ENCODE measurements around the gene CENATAC.
A peak's percentile ranks its signal among the peaks of the same experiment; 100 is the strongest.

The CENATAC gene

GRCh38 chr11:119029340-119030028 is 31.5 kb downstream of the CENATAC start:
- Histone ChIP-seq H3K79me1 (replicated peaks; ENCODE audit: low read length, poor library complexity, severe bottlenecking) (peaks cover 32% of the 10 kb centered on the region), H2BK5ac (ENCODE audit: low read depth, low read length, poor library complexity, severe bottlenecking) (peak overlapping the region; percentile 24), H3K27me3 (ENCODE audit: control insufficient read depth in 1 of 2, insufficient read depth in 1 of 2, low read length in 2 of 2) (no peaks in the 10 kb centered on the region), H3K9me3 (ENCODE audit: control insufficient read depth, low read length) (no peaks in the 10 kb centered on the region), H2AK5ac (ENCODE audit: low read length, severe bottlenecking) (peak overlapping the region; percentile 98), H3K4me1 (ENCODE audit: control insufficient read depth, insufficient read depth, low read depth, low read length) (peaks cover 41% of the 10 kb centered on the region), H3K4me2 (ENCODE audit: low read length, poor library complexity, severe bottlenecking) (peak overlapping the region; percentile 88), H4K91ac (ENCODE audit: low read length) (peak overlapping the region; percentile 46), H3K14ac (ENCODE audit: low read length in 2 of 2) (no peak overlapping the region), H3K18ac (ENCODE audit: low read depth in 1 of 2, low read length in 2 of 2) (no peak overlapping the region), H2AFZ (ENCODE audit: low read depth, low read length) (no peak overlapping the region), H3K4me3 (ENCODE audit: insufficient read depth in 1 of 2, low read depth in 1 of 2, low read length in 2 of 2) (peak overlapping the region; percentile 7 to 95), H2BK12ac (ENCODE audit: low read length in 2 of 2) (peak overlapping the region in 1 of 2 experiments; percentile 60), H3K23ac (ENCODE audit: low read length in 2 of 2) (no peak overlapping the region), H3K4ac (ENCODE audit: low read depth in 1 of 2, low read length in 2 of 2) (peak overlapping the region in 1 of 2 experiments; percentile 26), H2BK15ac (ENCODE audit: low read depth, poor library complexity, severe bottlenecking) (no peak overlapping the region), H3K36me3 (ENCODE audit: control insufficient read depth in 1 of 2, insufficient read depth in 2 of 2, low read depth in 1 of 2, low read length in 2 of 2) (peaks cover 24 to 38% of the 10 kb centered on the region in 2 experiments), H4K8ac (ENCODE audit: low read length) (no peak overlapping the region), H3K27ac (ENCODE audit: low read length, poor library complexity, severe bottlenecking) (peak overlapping the region; percentile 93), H2BK120ac (ENCODE audit: low read depth, low read length) (peak overlapping the region; percentile 29), H3K9ac (ENCODE audit: low read length) (peak overlapping the region; percentile 85)
- DNase-seq = peak; percentile 44
- 38% methylated on average over 10 of the region's 10 CpGs for WGBS

- Histone ChIP-seq H4K8ac (ENCODE audit: low read length) (no peak overlapping the region), H2AK5ac (ENCODE audit: low read length, severe bottlenecking) (no peak overlapping the region), H3K23ac (ENCODE audit: low read length in 2 of 2) (no peak overlapping the region), H3K36me3 (ENCODE audit: control insufficient read depth in 1 of 2, insufficient read depth in 2 of 2, low read depth in 1 of 2, low read length in 2 of 2) (peaks cover 20 to 33% of the 10 kb centered on the region in 2 experiments), H3K4ac (ENCODE audit: low read depth in 1 of 2, low read length in 2 of 2) (peak overlapping the region in 1 of 2 experiments; percentile 38), H2BK15ac (ENCODE audit: low read depth, poor library complexity, severe bottlenecking) (no peak overlapping the region), H3K14ac (ENCODE audit: low read length in 2 of 2) (peak overlapping the region in 1 of 2 experiments; percentile 35), H3K9me3 (ENCODE audit: control insufficient read depth, low read length) (no peaks in the 10 kb centered on the region), H4K91ac (ENCODE audit: low read length) (no peak overlapping the region), H3K4me3 (ENCODE audit: insufficient read depth in 1 of 2, low read depth in 1 of 2, low read length in 2 of 2) (peak overlapping the region; percentile 89 to 95), H3K18ac (ENCODE audit: low read depth in 1 of 2, low read length in 2 of 2) (peak overlapping the region; percentile 15 to 81), H3K27me3 (ENCODE audit: control insufficient read depth in 1 of 2, insufficient read depth in 1 of 2, low read length in 2 of 2) (no peaks in the 10 kb centered on the region), H2BK5ac (ENCODE audit: low read depth, low read length, poor library complexity, severe bottlenecking) (no peak overlapping the region), H3K4me1 (ENCODE audit: control insufficient read depth, insufficient read depth, low read depth, low read length) (peaks cover 41% of the 10 kb centered on the region), H2BK120ac (ENCODE audit: low read depth, low read length) (no peak overlapping the region), H2AFZ (ENCODE audit: low read depth, low read length) (peak overlapping the region; percentile 85), H2BK12ac (ENCODE audit: low read length in 2 of 2) (no peak overlapping the region), H3K79me1 (replicated peaks; ENCODE audit: low read length, poor library complexity, severe bottlenecking) (peaks cover 27% of the 10 kb centered on the region), H3K27ac (ENCODE audit: low read length, poor library complexity, severe bottlenecking) (peak overlapping the region; percentile 93), H3K9ac (ENCODE audit: low read length) (peak overlapping the region; percentile 85), H3K4me2 (ENCODE audit: low read length, poor library complexity, severe bottlenecking) (peak overlapping the region; percentile 88)
- DNase-seq = no peak
- 1% methylated on average over 13 of the region's 13 CpGs for WGBS
Observed at GRCh38 chr11:119030029-119030328, 32.0 kb downstream of the CENATAC start.

- H3K4me2 ChIP-seq (ENCODE audit: low read length, poor library complexity, severe bottlenecking) = peak within 1 kb of the TSS; percentile 88
- H3K27ac ChIP-seq (ENCODE audit: low read length, poor library complexity, severe bottlenecking) = peak within 1 kb of the TSS; percentile 93
- no peak within 1 kb of the TSS for H2BK120ac ChIP-seq (ENCODE audit: low read depth, low read length)
- peak within 1 kb of the TSS; percentile 15 to 81 for H3K18ac ChIP-seq (ENCODE audit: low read depth in 1 of 2, low read length in 2 of 2)
- H4K8ac ChIP-seq (ENCODE audit: low read length) = peak within 1 kb of the TSS; percentile 73
- H3K9me3 ChIP-seq (ENCODE audit: control insufficient read depth, low read length) = no peaks in the 10 kb centered on the region
- peak; percentile 96 for DNase-seq
- H3K4me1 ChIP-seq (ENCODE audit: control insufficient read depth, insufficient read depth, low read depth, low read length) = peaks cover 41% of the 10 kb centered on the region
- peak within 1 kb of the TSS; percentile 85 for H3K9ac ChIP-seq (ENCODE audit: low read length)
- peak within 1 kb of the TSS in 1 of 2 experiments; percentile 57 for H3K23ac ChIP-seq (ENCODE audit: low read length in 2 of 2)
- no peak within 1 kb of the TSS for H4K91ac ChIP-seq (ENCODE audit: low read length)
- H3K4me3 ChIP-seq (ENCODE audit: insufficient read depth in 1 of 2, low read depth in 1 of 2, low read length in 2 of 2) = peak within 1 kb of the TSS; percentile 89 to 95
- no peaks in the 10 kb centered on the region for H3K27me3 ChIP-seq (ENCODE audit: control insufficient read depth in 1 of 2, insufficient read depth in 1 of 2, low read length in 2 of 2)
- WGBS = under 1% methylated on average over 54 of the region's 67 CpGs
- H2AK5ac ChIP-seq (ENCODE audit: low read length, severe bottlenecking) = peak within 1 kb of the TSS; percentile 33
- peak within 1 kb of the TSS in 1 of 2 experiments; percentile 85 for H3K14ac ChIP-seq (ENCODE audit: low read length in 2 of 2)
- H2BK5ac ChIP-seq (ENCODE audit: low read depth, low read length, poor library complexity, severe bottlenecking) = peak within 1 kb of the TSS; percentile 85
- peak within 1 kb of the TSS in 1 of 2 experiments; percentile 37 for H2BK12ac ChIP-seq (ENCODE audit: low read length in 2 of 2)
- H3K4ac ChIP-seq (ENCODE audit: low read depth in 1 of 2, low read length in 2 of 2) = peak within 1 kb of the TSS; percentile 53 to 69
- H3K79me1 ChIP-seq (replicated peaks; ENCODE audit: low read length, poor library complexity, severe bottlenecking) = peaks cover 24% of the 10 kb centered on the region
- H2BK15ac ChIP-seq (ENCODE audit: low read depth, poor library complexity, severe bottlenecking) = peak within 1 kb of the TSS; percentile 32
- H3K36me3 ChIP-seq (ENCODE audit: control insufficient read depth in 1 of 2, insufficient read depth in 2 of 2, low read depth in 1 of 2, low read length in 2 of 2) = peaks cover 15 to 28% of the 10 kb centered on the region in 2 experiments
- peak within 1 kb of the TSS; percentile 85 for H2AFZ ChIP-seq (ENCODE audit: low read depth, low read length)
Observed at GRCh38 chr11:119030329-119031047, 32.5 kb downstream of the CENATAC start, which contains the start of gene SLC37A4. Gene SLC37A4, minus strand, starts transcription at chr11:119030877.

GRCh38 chr11:119031912-119032280 is 34.0 kb downstream of the CENATAC start:
- peaks cover 9 to 14% of the 10 kb centered on the region in 2 experiments for H3K36me3 ChIP-seq (ENCODE audit: control insufficient read depth in 1 of 2, insufficient read depth in 2 of 2, low read depth in 1 of 2, low read length in 2 of 2)
- no peak overlapping the region for H3K14ac ChIP-seq (ENCODE audit: low read length in 2 of 2)
- H3K27ac ChIP-seq (ENCODE audit: low read length, poor library complexity, severe bottlenecking) = no peak overlapping the region
- no peak overlapping the region for H4K8ac ChIP-seq (ENCODE audit: low read length)
- no peak overlapping the region for H4K91ac ChIP-seq (ENCODE audit: low read length)
- H2AFZ ChIP-seq (ENCODE audit: low read depth, low read length) = no peak overlapping the region
- H2BK15ac ChIP-seq (ENCODE audit: low read depth, poor library complexity, severe bottlenecking) = no peak overlapping the region
- peaks cover 30% of the 10 kb centered on the region for H3K4me1 ChIP-seq (ENCODE audit: control insufficient read depth, insufficient read depth, low read depth, low read length)
- no peak overlapping the region for H2BK5ac ChIP-seq (ENCODE audit: low read depth, low read length, poor library complexity, severe bottlenecking)
- no peak overlapping the region for H3K9ac ChIP-seq (ENCODE audit: low read length)
- 93% methylated on average over 7 of the region's 9 CpGs for WGBS
- no peak for DNase-seq
- no peak overlapping the region for H3K23ac ChIP-seq (ENCODE audit: low read length in 2 of 2)
- H3K9me3 ChIP-seq (ENCODE audit: control insufficient read depth, low read length) = no peaks in the 10 kb centered on the region
- H3K4me3 ChIP-seq (ENCODE audit: insufficient read depth in 1 of 2, low read depth in 1 of 2, low read length in 2 of 2) = no peak overlapping the region
- no peak overlapping the region for H2AK5ac ChIP-seq (ENCODE audit: low read length, severe bottlenecking)
- no peak overlapping the region for H2BK12ac ChIP-seq (ENCODE audit: low read length in 2 of 2)
- no peaks in the 10 kb centered on the region for H3K27me3 ChIP-seq (ENCODE audit: control insufficient read depth in 1 of 2, insufficient read depth in 1 of 2, low read length in 2 of 2)
- H3K79me1 ChIP-seq (replicated peaks; ENCODE audit: low read length, poor library complexity, severe bottlenecking) = peaks cover 11% of the 10 kb centered on the region
- H3K18ac ChIP-seq (ENCODE audit: low read depth in 1 of 2, low read length in 2 of 2) = no peak overlapping the region
- H2BK120ac ChIP-seq (ENCODE audit: low read depth, low read length) = no peak overlapping the region
- no peak overlapping the region for H3K4ac ChIP-seq (ENCODE audit: low read depth in 1 of 2, low read length in 2 of 2)
- no peak overlapping the region for H3K4me2 ChIP-seq (ENCODE audit: low read length, poor library complexity, severe bottlenecking)
